ENCODE results near the gene TBC1D3E.
"Not testable (repeated sequence)": the region's sequence is repeated elsewhere in the genome, so short reads cannot be mapped to it uniquely, and the experiment has no call there.

- TF ChIP-seq POLR2AphosphoS5, POLR2A (IDR thresholded peaks at IDR 0.05): not testable (repeated sequence)
- TF ChIP-seq, protein P1, sequence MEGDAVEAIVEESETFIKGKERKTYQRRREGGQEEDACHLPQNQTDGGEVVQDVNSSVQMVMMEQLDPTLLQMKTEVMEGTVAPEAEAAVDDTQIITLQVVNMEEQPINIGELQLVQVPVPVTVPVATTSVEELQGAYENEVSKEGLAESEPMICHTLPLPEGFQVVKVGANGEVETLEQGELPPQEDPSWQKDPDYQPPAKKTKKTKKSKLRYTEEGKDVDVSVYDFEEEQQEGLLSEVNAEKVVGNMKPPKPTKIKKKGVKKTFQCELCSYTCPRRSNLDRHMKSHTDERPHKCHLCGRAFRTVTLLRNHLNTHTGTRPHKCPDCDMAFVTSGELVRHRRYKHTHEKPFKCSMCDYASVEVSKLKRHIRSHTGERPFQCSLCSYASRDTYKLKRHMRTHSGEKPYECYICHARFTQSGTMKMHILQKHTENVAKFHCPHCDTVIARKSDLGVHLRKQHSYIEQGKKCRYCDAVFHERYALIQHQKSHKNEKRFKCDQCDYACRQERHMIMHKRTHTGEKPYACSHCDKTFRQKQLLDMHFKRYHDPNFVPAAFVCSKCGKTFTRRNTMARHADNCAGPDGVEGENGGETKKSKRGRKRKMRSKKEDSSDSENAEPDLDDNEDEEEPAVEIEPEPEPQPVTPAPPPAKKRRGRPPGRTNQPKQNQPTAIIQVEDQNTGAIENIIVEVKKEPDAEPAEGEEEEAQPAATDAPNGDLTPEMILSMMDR (IDR thresholded peaks at IDR 0.05): not testable (repeated sequence)
These were observed 33.6 kb upstream of the TBC1D3E start for GRCh38 chr17:38094059-38094694.

Measured in suprapubic skin (tissue), 4 donors.